Trophoblast cell (in vitro differentiated cells and primary cell): Measurements from ENCODE around the gene C4orf17.

ENCODE experiments used
- DNase-seq, 2 donors: peaks; one replicate each; pipeline ENCODE4 v3.0.0-alpha.2; 2016
- H2AFZ ChIP-seq: 2 replicates; pipeline ENCODE4 v1.6.1; 2013; ENCODE audit warnings: low read length, moderate library complexity, mild to moderate bottlenecking; ENCODE audit not compliant: insufficient read depth, poor library complexity
- H2AK5ac ChIP-seq: 2 replicates; pipeline ENCODE4 v1.6.1; 2013; ENCODE audit warnings: mild to moderate bottlenecking, low read length
- H2BK120ac ChIP-seq: 2 replicates; pipeline ENCODE4 v1.6.1; 2013; ENCODE audit warnings: low read length, mild to moderate bottlenecking, moderate library complexity; ENCODE audit not compliant: insufficient read depth, poor library complexity
- H2BK12ac ChIP-seq: 2 replicates; pipeline ENCODE4 v1.6.1; 2013; ENCODE audit warnings: mild to moderate bottlenecking, low read length, moderate library complexity
- H2BK5ac ChIP-seq: 2 replicates; pipeline ENCODE4 v1.6.1; 2013; ENCODE audit warnings: low read length, low read depth, moderate library complexity, mild to moderate bottlenecking; ENCODE audit not compliant: poor library complexity
- H3K14ac ChIP-seq: 2 replicates; pipeline ENCODE4 v1.6.1; 2013; ENCODE audit warnings: mild to moderate bottlenecking, low read length
- H3K18ac ChIP-seq: 2 replicates; pipeline ENCODE4 v1.6.1; 2013; ENCODE audit warnings: mild to moderate bottlenecking, low read length
- H3K23ac ChIP-seq: 2 replicates; pipeline ENCODE4 v1.6.1; 2013; ENCODE audit warnings: low read length
- H3K27ac ChIP-seq: 2 replicates; pipeline ENCODE4 v1.5.1; 2013; ENCODE audit warnings: low read depth, mild to moderate bottlenecking, inconsistent platforms, low read length, moderate library complexity
- H3K27me3 ChIP-seq: 2 replicates; pipeline ENCODE4 v1.6.1; 2013; ENCODE audit warnings: inconsistent platforms, mild to moderate bottlenecking, low read length, moderate library complexity; ENCODE audit not compliant: insufficient read depth
- H3K36me3 ChIP-seq, 2 experiments: 1 replicate in 1 of 2; 2 replicates in 1 of 2; pipeline ENCODE4 v1.6.1; 2013; ENCODE audit warnings: low read length in 2 of 2, mild to moderate bottlenecking in 2 of 2, moderate library complexity in 1 of 2; ENCODE audit not compliant: insufficient read depth in 2 of 2, control insufficient read depth in 1 of 2
- H3K4ac ChIP-seq: 2 replicates; pipeline ENCODE4 v1.6.1; 2013; ENCODE audit warnings: low read depth, mild to moderate bottlenecking, low read length, moderate library complexity
- H3K4me1 ChIP-seq, 2 experiments: 1 replicate in 1 of 2; 2 replicates in 1 of 2; pipeline ENCODE4 v1.6.1; 2013; ENCODE audit warnings: low read length in 2 of 2, mild to moderate bottlenecking in 2 of 2, moderate library complexity in 1 of 2; ENCODE audit not compliant: insufficient read depth in 2 of 2, control insufficient read depth in 1 of 2
- H3K4me2 ChIP-seq: 2 replicates; pipeline ENCODE4 v1.6.1; 2013; ENCODE audit warnings: inconsistent platforms, mild to moderate bottlenecking, low read length, moderate library complexity
- H3K4me3 ChIP-seq: 2 replicates; pipeline ENCODE4 v1.5.1; 2013; ENCODE audit warnings: mild to moderate bottlenecking, low read depth, low read length, inconsistent platforms
- H3K79me1 ChIP-seq: one replicate; pipeline ENCODE4 v1.6.1; 2013; ENCODE audit warnings: low read length
- H3K79me2 ChIP-seq: 2 replicates; pipeline ENCODE4 v1.6.1; 2013; ENCODE audit warnings: low read length, mild to moderate bottlenecking; ENCODE audit not compliant: control insufficient read depth, insufficient read depth, poor library complexity
- H3K9ac ChIP-seq: 2 replicates; pipeline ENCODE4 v1.6.1; 2013; ENCODE audit warnings: mild to moderate bottlenecking, low read length
- H3K9me3 ChIP-seq: 2 replicates; pipeline ENCODE4 v1.6.1; 2013; ENCODE audit warnings: low read depth, mild to moderate bottlenecking, control low read depth, inconsistent platforms, low read length; ENCODE audit not compliant: insufficient read depth
- H4K12ac ChIP-seq: 2 replicates; pipeline ENCODE4 v1.6.1; 2013; ENCODE audit warnings: low read depth, mild to moderate bottlenecking, low read length, moderate library complexity
- H4K8ac ChIP-seq: 2 replicates; pipeline ENCODE4 v1.6.1; 2013; ENCODE audit warnings: low read depth, mild to moderate bottlenecking, low read length, moderate library complexity
- H4K91ac ChIP-seq: one replicate; pipeline ENCODE4 v1.6.1; 2013; ENCODE audit warnings: low read depth, mild to moderate bottlenecking, low read length, moderate library complexity
- WGBS: extraction: QIAGEN DNeasy Blood & Tissue Kit; methylation state at CpG from one replicate; pipeline ENCODE4 v1.1.7; 2013; ENCODE audit warnings: missing lambda C conversion rate; ENCODE audit not compliant: insufficient read length, insufficient coverage; ENCODE audit errors: extremely low coverage; 5-methylcytosine and 5-hydroxymethylcytosine counted together

The C4orf17 gene

GRCh38 chr4:99587309-99587708 is 76.5 kb downstream of the C4orf17 start:
- H3K36me3 ChIP-seq, result no peaks in the 10 kb centered on the region
- H3K27me3 ChIP-seq, result no peaks in the 10 kb centered on the region
- no peak overlapping the region for H3K4me3 ChIP-seq
- H2BK12ac ChIP-seq, result no peak overlapping the region
- H3K4ac ChIP-seq, result no peak overlapping the region
- no peak overlapping the region for H2BK120ac ChIP-seq
- H2BK5ac ChIP-seq, result no peak overlapping the region
- H3K18ac ChIP-seq, result no peak overlapping the region
- H4K8ac ChIP-seq, result no peak overlapping the region
- no peak overlapping the region for H3K23ac ChIP-seq
- H3K14ac ChIP-seq, result no peak overlapping the region
- H3K79me2 ChIP-seq, result no peaks in the 10 kb centered on the region
- no peak overlapping the region for H4K12ac ChIP-seq
- H3K4me2 ChIP-seq, result no peak overlapping the region
- H3K4me1 ChIP-seq, result no peaks in the 10 kb centered on the region
- no peaks in the 10 kb centered on the region for H3K9me3 ChIP-seq
- H2AFZ ChIP-seq, result no peak overlapping the region
- no peak overlapping the region for H3K27ac ChIP-seq
- DNase-seq, result no peak
- no peaks in the 10 kb centered on the region for H3K79me1 ChIP-seq
- H2AK5ac ChIP-seq, result no peak overlapping the region
- H4K91ac ChIP-seq, result no peak overlapping the region
- H3K9ac ChIP-seq, result no peak overlapping the region

- H3K4me1 ChIP-seq, result no peaks in the 10 kb centered on the region
- no peak overlapping the region for H2BK120ac ChIP-seq
- no peak overlapping the region for H4K12ac ChIP-seq
- H2AK5ac ChIP-seq, result no peak overlapping the region
- H3K79me1 ChIP-seq, result no peaks in the 10 kb centered on the region
- H2AFZ ChIP-seq, result no peak overlapping the region
- H3K27ac ChIP-seq, result no peak overlapping the region
- no peak overlapping the region for H3K9ac ChIP-seq
- no peak overlapping the region for H3K4me3 ChIP-seq
- H3K27me3 ChIP-seq, result no peaks in the 10 kb centered on the region
- H3K23ac ChIP-seq, result no peak overlapping the region
- no peak overlapping the region for H2BK5ac ChIP-seq
- no peak overlapping the region for H3K4ac ChIP-seq
- H2BK12ac ChIP-seq, result no peak overlapping the region
- no peak overlapping the region for H4K8ac ChIP-seq
- no peaks in the 10 kb centered on the region for H3K9me3 ChIP-seq
- no peak overlapping the region for H3K4me2 ChIP-seq
- H3K14ac ChIP-seq, result no peak overlapping the region
- H3K18ac ChIP-seq, result no peak overlapping the region
- DNase-seq, result no peak
- H3K36me3 ChIP-seq, result no peaks in the 10 kb centered on the region
- H4K91ac ChIP-seq, result no peak overlapping the region
- H3K79me2 ChIP-seq, result no peaks in the 10 kb centered on the region
- no CpG with 5 or more reads among the region's 1 CpG for WGBS
Measured at GRCh38 chr4:99587803-99588202, 77.0 kb downstream of the C4orf17 start.

- no peak overlapping the region for H3K23ac ChIP-seq
- DNase-seq, result no peak
- no peak overlapping the region for H2AK5ac ChIP-seq
- no peak overlapping the region for H4K12ac ChIP-seq
- H3K79me2 ChIP-seq, result no peaks in the 10 kb centered on the region
- H3K27me3 ChIP-seq, result no peaks in the 10 kb centered on the region
- no CpG with 5 or more reads among the region's 3 CpGs for WGBS
- no peaks in the 10 kb centered on the region for H3K36me3 ChIP-seq
- no peaks in the 10 kb centered on the region for H3K79me1 ChIP-seq
- no peak overlapping the region for H4K91ac ChIP-seq
- no peak overlapping the region for H2BK5ac ChIP-seq
- no peak overlapping the region for H2AFZ ChIP-seq
- no peak overlapping the region for H3K14ac ChIP-seq
- no peak overlapping the region for H3K27ac ChIP-seq
- no peaks in the 10 kb centered on the region for H3K9me3 ChIP-seq
- H2BK12ac ChIP-seq, result no peak overlapping the region
- no peak overlapping the region for H3K4ac ChIP-seq
- H3K4me1 ChIP-seq, result no peaks in the 10 kb centered on the region
- H4K8ac ChIP-seq, result no peak overlapping the region
- no peak overlapping the region for H3K9ac ChIP-seq
- H2BK120ac ChIP-seq, result no peak overlapping the region
- H3K18ac ChIP-seq, result no peak overlapping the region
- no peak overlapping the region for H3K4me3 ChIP-seq
- no peak overlapping the region for H3K4me2 ChIP-seq
Measured at GRCh38 chr4:99591757-99592156, 80.9 kb downstream of the C4orf17 start.
